Activated CD8-positive, alpha-beta memory T cell treated with anti-CD3 and anti-CD28 coated beads, Interleukin-2, amount 10 ng/mL, durations not matched to agents 7 days and 5 days (primary cell): ENCODE results near the gene DUSP1. TPM values are rescaled to one million over a fixed set of nuclear protein-coding genes. Genes with fewer than 3 reads are reported as not detected.
A peak's percentile ranks its signal among the peaks of the same experiment; 100 is the strongest.

ENCODE experiments used
- ATAC-seq: fragments of 150-1000 bp; cut with Tn5 transposase; one replicate; pipeline ENCODE4 v1.10.0; 2021; ENCODE audit warnings: moderate library complexity
- CTCF ChIA-PET: fragments of 350-600 bp; sonication (Branson Sonifier 250); formaldehyde crosslinking; loops from one replicate; lab custom pipeline; 2021; ENCODE audit warnings: antibody characterized with exemption; lab: Charles Lee
- DNase-seq: peaks from one replicate; pipeline ENCODE4 v3.0.0-alpha.2; 2020
- H3K27ac Mint-ChIP-seq: one replicate; pipeline ENCODE4 v1.8.0; 2021; ENCODE audit warnings: mild to moderate bottlenecking, mixed read lengths
- H3K27me3 Mint-ChIP-seq: one replicate; pipeline ENCODE4 v1.8.0; 2021; ENCODE audit warnings: mixed read lengths
- H3K36me3 Mint-ChIP-seq: one replicate; pipeline ENCODE4 v1.8.0; 2021; ENCODE audit warnings: mild to moderate bottlenecking, mixed read lengths
- H3K4me1 Mint-ChIP-seq: one replicate; pipeline ENCODE4 v1.8.0; 2021; ENCODE audit warnings: mixed read lengths
- H3K4me3 Mint-ChIP-seq: one replicate; pipeline ENCODE4 v1.8.0; 2021; ENCODE audit warnings: mild to moderate bottlenecking, moderate library complexity, mixed read lengths
- H3K9me3 Mint-ChIP-seq: one replicate; pipeline ENCODE4 v1.8.0; 2022; ENCODE audit warnings: low read depth, mixed read lengths
- total RNA-seq, 2 experiments: library from RNA; stranded (reverse); gene quantifications; one replicate each; pipeline ENCODE4 v1.2.3, GENCODE V29; 2021

The DUSP1 gene
- total RNA-seq, 2 experiments from 2014 or later = 6.5 to 32.5 TPM

DNA sequence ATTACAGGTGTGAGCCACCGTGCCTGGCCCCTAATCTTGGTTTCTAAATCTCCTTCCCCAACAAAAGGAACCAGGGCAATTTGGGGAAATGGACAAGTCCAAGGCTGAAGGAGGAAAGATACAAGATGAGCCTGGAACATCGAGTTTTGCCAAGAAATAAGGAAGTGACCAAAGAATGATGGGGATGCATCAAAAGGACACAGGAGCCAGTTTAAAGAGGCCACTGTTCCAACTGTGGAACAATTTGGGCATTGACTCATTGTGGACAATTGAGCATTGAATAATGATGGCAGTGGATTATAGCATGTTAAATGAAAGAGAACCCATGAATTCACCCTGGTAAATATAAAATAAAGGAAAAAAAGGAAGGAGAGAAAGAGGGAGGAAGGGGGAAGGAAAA, 47.5 kb downstream of the DUSP1 start:
- peaks cover 8% of the 10 kb centered on the region for H3K27me3 Mint-ChIP-seq
- no peak overlapping the region for H3K4me3 Mint-ChIP-seq
- peaks cover 10% of the 10 kb centered on the region for H3K4me1 Mint-ChIP-seq
- H3K9me3 Mint-ChIP-seq = no peaks in the 10 kb centered on the region
- DNase-seq (no peak), ATAC-seq (no peak)
- CTCF ChIA-PET = interaction anchor here (1.1 to 5.1 kb wide), 7 partner anchors 9 to 209 kb away, joined by 3 to 39 read pairs (median 4); partner anchors contain the start of gene DUSP1
- no peak overlapping the region for H3K27ac Mint-ChIP-seq
- H3K36me3 Mint-ChIP-seq = no peaks in the 10 kb centered on the region

- H3K27me3 Mint-ChIP-seq = peaks cover 8% of the 10 kb centered on the region
- H3K4me1 Mint-ChIP-seq = peaks cover 10% of the 10 kb centered on the region
- DNase-seq = peak; percentile 65
- H3K36me3 Mint-ChIP-seq = no peaks in the 10 kb centered on the region
- H3K4me3 Mint-ChIP-seq = no peak overlapping the region
- ATAC-seq = peak; percentile 88
- no peaks in the 10 kb centered on the region for H3K9me3 Mint-ChIP-seq
- CTCF ChIA-PET = interaction anchor here (1.0 to 5.1 kb wide), 6 partner anchors 9 to 210 kb away, joined by 3 to 39 read pairs (median 5); partner anchors contain the start of gene DUSP1
- H3K27ac Mint-ChIP-seq = no peak overlapping the region
These were observed 48.6 kb downstream of the DUSP1 start for GRCh38 chr5:172722327-172722815.

GRCh38 chr5:172721455-172722326, 49.3 kb downstream of the DUSP1 start:
- ATAC-seq (peak; percentile 18), DNase-seq (no peak)
- CTCF ChIA-PET = interaction anchor here (1.6 to 5.1 kb wide), 2 partner anchors 8 to 211 kb away, joined by 7 to 39 read pairs; no protein-coding TSS in a partner anchor
- H3K4me1 Mint-ChIP-seq = peaks cover 10% of the 10 kb centered on the region
- no peak overlapping the region for H3K27ac Mint-ChIP-seq
- no peak overlapping the region for H3K4me3 Mint-ChIP-seq
- no peaks in the 10 kb centered on the region for H3K36me3 Mint-ChIP-seq
- H3K27me3 Mint-ChIP-seq = peaks cover 8% of the 10 kb centered on the region
- no peaks in the 10 kb centered on the region for H3K9me3 Mint-ChIP-seq

DNA sequence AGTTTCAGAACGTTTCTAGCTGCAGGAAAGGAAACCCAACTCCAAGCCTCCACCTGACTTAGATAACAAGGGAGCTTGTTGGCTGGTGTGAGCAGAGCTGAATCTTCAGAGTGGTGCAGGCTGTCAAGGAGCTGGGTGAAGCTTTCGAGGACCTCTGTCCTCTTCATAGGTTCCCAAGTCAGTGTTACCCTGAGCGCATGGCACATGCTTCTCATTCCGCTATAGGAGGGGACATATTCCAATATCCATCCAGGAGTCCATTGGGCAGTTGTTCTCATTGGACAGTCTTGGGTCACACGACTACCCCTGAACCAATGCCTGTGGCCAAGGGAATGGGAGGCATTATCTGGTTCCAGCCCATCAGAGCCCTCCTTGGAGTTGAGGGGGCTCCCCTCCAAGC, 50.3 kb downstream of the DUSP1 start:
- CTCF ChIA-PET = interaction anchor here (0.6 to 5.1 kb wide), 3 partner anchors 212 to 219 kb away, joined by 3 to 39 read pairs (median 3); no protein-coding TSS in a partner anchor
- Mint-ChIP-seq H3K4me1 (peaks cover 10% of the 10 kb centered on the region), H3K4me3 (no peak overlapping the region), H3K27me3 (peaks cover 8% of the 10 kb centered on the region), H3K9me3 (no peaks in the 10 kb centered on the region), H3K36me3 (no peaks in the 10 kb centered on the region), H3K27ac (no peak overlapping the region)
- DNase-seq = no peak
- ATAC-seq = no peak

DNA sequence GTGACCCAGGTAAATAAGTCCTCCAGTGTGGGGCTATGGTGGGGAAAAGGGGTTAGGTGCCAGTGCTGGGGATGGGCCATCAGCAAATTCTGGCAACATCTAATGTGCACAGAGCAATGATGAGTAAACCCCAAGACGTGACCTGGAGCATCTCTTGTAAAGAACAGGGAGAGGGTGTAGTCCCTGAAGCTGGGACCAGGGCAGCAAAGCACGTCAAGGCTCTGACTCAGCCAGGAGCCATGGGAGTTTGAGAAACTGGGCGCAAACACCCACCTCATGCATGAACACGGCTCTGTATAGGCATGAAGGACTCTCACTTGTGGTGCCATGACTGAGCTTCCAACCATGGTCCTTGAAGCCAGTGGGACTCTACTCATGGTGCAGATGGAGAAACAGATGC, 51.8 kb downstream of the DUSP1 start:
- H3K9me3 Mint-ChIP-seq = no peaks in the 10 kb centered on the region
- no peaks in the 10 kb centered on the region for H3K36me3 Mint-ChIP-seq
- CTCF ChIA-PET = interaction anchor here (0.7 to 5.1 kb wide), 3 partner anchors 41 to 221 kb away, joined by 3 to 39 read pairs (median 3); no protein-coding TSS in a partner anchor
- peaks cover 8% of the 10 kb centered on the region for H3K27me3 Mint-ChIP-seq
- DNase-seq = no peak
- ATAC-seq = no peak
- H3K27ac Mint-ChIP-seq = no peak overlapping the region
- H3K4me1 Mint-ChIP-seq = peaks cover 10% of the 10 kb centered on the region
- no peak overlapping the region for H3K4me3 Mint-ChIP-seq

DNA sequence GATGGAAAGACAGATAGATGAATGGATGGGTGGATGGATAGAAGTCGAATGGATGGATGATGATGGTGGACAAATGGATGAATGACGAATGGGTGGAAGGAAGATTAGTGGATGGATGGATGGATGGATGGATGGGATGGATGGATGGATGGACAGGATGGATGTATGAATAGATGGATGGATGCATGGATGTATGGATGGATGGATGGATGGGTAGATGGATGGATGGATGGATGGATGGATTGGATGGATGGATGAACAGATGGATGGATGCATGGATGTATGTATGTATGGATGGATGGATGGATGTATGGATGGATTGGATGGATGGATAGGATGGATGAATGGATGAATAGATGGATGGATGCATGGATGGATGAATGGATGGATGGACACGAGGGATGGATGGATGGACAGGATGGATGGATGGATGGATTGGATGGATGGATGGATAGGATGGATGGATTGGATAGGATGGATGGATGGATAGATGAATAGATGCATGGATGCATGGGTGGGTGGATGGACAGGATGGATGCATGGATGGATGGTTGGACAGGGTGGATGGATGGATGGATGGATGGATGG, 52.4 kb downstream of the DUSP1 start:
- Mint-ChIP-seq H3K36me3 (no peaks in the 10 kb centered on the region), H3K9me3 (no peaks in the 10 kb centered on the region), H3K4me3 (no peak overlapping the region), H3K4me1 (peaks cover 10% of the 10 kb centered on the region), H3K27ac (no peak overlapping the region), H3K27me3 (peaks cover 7% of the 10 kb centered on the region)
- no peak for ATAC-seq
- DNase-seq = no peak
- CTCF ChIA-PET = interaction anchor here (0.7 kb wide), 1 partner anchor 42 kb away, joined by 3 read pairs; no protein-coding TSS in a partner anchor

Other genes with a start within 250 kb of the DUSP1 start
- 1 to 10 TPM in 1 of 2 experiments, under 1 TPM in 1; 0.26 to 1.7 TPM for gene NEURL1B, start 129.9 kb downstream of the DUSP1 start, total RNA-seq
- 10 to 100 TPM; 30.9 to 34.7 TPM for gene ERGIC1, start 63.1 kb upstream of the DUSP1 start, total RNA-seq
- gene RPL26L1, start 188.2 kb upstream of the DUSP1 start, total RNA-seq = 10 to 100 TPM; 44.4 to 52.0 TPM
- 100 to 1,000 TPM; 110 to 144 TPM for gene ATP6V0E1, start 212.6 kb upstream of the DUSP1 start, total RNA-seq